GM18907 (cell line): ENCODE data around the gene POLR2J2.
"Not testable (repeated sequence)": the region's sequence is repeated elsewhere in the genome, so short reads cannot be mapped to it uniquely, and the experiment has no call there.

ENCODE experiments used
- ATAC-seq: cut with Tn5 transposase; IDR thresholded peaks from one replicate; pipeline ENCODE4 v1.9.1; 2021; ENCODE audit warnings: mild to moderate bottlenecking, moderate library complexity; ENCODE audit not compliant: unreplicated experiment

The POLR2J2 gene

DNA sequence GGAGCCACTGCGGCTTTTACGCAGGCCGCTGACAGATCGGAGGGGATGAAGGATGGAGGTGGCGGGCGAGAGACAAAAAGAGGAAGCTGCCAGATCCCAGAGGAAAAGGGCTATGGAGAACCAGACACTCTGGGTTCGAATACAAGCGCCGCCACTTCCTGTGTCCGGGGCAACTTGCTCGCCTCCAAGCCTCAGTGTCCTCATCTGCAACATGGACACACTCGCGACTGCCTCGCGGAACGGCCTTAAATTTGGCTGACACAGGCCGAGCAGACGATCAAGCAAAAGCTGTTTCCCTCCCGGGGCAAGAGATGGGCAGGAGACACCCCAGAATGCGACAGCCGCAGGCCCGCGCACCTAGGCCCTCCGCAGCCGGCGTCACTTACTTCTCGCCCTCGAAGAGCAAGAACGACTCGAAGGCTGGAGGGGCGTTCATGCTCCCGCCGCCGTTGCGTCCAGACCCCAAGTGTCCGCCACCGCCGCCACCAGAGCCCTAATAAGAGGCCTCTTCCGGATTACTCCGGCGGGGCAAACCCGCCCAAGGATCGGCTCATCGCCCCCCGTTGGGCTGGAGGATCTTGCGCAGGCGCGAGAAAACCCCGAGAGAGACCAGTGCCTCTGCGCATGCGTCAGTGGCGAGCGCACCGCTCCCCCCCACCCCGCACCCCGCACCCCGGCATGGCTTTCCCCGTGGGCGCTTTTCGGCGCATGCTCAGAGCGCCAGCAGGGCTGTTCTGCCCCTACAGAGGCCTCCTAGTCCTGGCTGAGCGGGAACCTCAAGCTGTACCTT is at the start of gene POLR2J2:
Gene POLR2J2, minus strand, starts transcription at position 498 of the 790 bp plus-strand sequence. Its CDS starts 62 bp downstream, at position 436.
- peak; percentile 80 for ATAC-seq

DNA sequence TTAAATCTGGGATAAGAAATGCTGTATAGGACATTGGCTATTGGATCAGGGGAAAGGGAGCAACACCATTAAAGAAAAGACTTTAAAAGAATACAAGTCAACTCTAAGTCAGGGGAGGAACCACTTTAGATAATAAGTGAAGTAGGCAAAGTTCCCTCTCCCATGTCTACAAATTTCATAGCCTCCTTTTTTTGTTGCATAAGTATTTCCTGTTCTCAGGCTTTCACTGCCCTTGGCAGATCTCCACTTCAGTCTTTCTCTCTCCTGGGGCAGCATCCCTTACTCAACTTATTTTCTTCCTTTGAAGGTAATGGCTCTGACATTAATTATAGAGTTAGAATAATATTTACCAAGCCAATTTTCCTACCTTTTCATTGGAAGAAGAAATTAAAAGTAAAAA is 47.0 kb upstream of the POLR2J2 start:
- not testable (repeated sequence) for ATAC-seq

DNA sequence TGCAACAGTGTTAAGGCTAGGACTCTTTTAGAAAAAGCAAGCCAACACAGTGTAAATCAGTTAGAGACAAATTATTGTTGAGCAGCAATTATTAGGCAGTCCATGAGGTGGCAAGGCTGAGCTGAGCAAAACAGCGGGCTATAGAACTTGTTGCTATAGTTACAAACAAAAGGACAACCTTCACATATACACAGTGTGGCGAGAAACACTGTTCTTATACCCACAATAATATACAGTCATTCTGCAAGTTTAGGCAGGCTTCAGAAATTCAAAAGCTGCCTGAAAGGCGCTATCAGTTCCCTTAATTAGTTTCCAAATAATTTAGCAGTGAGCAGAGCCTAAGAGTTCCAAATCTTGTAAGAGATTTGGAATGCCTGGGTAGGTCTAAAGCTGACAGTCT is 44.3 kb upstream of the POLR2J2 start:
- ATAC-seq: not testable (repeated sequence)

DNA sequence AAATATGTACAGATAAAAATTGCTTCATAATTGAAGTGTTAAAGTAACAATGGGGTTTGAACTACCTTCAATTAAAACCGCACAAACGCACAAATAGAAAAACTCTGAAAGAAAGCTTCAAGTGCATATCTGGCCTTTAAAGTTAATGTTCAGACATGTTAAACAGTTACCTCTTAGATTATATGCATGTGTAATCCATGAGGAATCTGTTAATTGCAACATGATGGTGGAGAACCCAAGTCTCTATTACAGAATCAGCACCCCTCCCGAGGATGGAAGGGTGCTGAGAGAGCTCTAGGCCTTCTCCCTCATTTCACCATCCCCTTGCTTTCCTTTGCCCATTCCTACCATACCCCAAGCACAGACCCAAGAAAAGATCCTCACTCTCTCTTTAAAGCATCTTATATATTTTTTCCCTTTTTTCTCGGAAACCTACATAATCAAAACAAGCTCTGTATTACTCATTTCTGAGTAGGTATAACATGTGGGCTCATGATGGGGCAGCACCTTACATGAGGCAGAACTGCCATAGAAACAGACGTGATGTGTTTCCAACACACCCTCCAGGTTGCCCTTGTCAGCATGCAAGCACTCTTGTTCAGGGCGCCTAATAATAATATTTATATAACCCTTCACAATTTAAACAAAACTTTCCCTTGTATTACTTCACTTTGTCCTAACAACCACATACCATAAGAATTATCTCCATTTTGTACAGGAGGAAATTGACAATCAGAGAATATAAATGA is 43.5 kb upstream of the POLR2J2 start:
- not testable (repeated sequence) for ATAC-seq

DNA sequence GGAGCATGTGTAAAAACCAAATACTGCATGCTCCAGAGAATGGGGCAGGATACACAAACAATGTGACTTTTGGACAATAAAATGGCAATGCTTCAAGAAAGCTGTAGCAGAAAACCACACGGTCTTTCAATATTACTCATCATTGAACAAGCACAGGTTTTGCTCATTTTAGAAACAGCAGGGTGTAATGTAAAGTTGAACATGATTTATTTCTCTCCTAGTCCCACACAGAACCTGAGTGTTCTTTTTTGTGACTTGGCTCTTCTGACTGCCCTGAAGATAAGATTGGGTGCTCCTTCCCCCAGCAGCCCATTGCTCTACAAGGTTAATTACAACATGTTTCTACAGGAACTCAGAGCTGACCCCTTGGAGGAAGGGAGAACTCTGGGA is 42.2 kb upstream of the POLR2J2 start:
- peak; percentile 92 for ATAC-seq

DNA sequence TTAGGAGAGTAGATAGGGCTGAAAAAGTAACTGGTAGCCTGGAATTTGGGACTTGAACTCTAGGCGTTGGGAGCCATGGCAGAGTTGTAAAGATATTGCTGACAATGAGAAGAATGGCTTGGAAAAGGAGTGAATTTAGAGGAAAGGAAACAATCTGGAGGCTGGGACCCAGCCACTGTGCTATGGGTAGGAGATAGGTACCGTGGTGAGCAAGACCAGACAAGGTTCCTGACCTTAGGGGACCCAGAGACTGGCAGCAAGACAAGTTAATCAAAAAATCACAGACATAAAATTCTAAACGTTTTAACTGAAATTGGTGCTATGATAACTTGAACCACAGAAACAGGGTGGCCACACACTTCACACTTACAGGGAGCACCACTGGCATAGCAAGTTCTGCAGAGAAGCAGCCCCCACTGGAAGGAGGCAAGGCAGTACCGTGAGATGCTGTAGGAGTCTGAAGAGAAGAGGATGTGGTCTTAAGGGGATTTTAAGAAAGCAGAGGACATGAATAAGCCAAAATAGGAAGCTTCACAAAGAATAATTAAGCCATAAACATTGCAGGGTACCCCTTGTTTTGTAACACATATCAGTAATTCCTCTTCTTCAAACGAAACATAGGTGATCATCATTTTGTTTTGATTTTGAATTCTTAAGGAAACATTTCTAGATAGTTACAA is 41.7 kb upstream of the POLR2J2 start:
- ATAC-seq: not testable (repeated sequence)

DNA sequence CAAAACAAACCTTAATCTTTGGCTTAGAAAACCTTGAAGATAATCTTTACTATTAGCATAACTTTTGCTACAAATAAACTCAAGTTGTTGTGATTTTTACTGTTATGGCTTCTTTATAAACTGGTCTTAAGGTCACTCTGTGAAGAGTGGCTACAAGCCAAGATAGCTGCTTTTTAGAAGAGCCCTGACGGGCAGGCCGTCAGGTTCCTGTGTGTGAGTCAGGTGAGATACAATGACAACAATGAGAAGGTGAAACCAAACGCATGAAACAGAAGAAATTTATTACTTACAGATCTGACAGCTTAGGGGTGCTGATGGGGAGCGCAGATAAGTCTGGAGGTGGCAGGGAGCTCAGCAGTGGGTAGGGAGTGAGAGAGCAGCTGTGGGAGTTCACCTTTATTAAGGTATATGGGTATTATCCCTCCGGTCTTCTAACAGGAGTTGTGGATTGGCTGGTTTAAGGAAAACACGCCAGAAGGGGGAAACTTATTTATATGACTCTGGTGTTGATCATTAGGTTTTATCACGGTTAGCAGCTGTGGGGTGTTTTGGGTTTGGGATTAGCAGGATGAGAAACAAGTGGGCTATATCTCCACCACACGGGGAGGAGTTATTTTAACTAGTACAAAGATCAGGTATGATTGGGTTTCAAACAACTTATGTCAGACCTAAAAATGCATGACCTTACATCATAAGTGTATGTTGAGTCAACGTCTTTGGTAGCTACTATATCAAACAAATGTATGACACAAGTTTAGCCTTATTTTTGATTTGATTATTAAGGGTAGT is 27.7 kb upstream of the POLR2J2 start:
- not testable (repeated sequence) for ATAC-seq

DNA sequence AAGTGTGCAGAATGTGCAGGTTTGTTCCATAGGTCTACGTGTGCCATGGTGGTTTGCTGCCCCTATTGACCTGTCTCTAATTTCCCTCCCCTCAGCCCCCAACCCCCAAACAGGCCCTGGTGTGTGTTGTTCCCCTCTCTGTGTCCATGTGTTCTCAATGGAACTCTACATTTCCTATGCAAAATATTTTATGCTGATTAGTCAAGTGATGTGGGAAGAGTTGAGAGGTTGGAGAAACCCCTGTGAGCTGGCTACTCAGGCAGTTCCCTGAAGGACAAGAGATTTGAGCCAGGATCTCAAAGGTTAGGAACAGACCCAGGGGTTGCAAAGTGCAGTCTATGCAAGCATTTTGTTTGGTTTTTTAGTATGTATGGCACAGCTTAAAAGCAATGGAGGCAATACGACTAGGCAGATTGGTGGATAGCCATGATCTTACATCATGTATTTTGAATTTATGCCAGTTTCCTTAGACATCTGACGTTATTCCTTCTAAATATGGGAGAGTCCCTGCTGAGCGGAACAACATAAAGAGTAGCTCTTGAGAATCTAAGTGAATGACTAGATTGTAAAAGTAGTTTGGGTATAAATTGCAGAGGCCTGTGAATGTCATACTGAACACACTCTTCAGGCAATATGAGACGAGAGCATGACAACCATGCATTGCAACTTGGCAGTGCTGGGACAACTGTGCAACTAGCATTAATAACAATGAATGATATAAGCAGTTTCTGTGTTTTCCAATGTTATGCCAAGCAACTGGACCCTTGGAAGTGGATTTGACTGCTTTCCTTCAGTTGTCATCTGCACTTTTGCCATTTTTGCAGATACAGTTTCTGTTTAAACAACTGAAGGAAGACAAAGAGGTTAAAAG is 26.4 kb upstream of the POLR2J2 start:
- not testable (repeated sequence) for ATAC-seq

DNA sequence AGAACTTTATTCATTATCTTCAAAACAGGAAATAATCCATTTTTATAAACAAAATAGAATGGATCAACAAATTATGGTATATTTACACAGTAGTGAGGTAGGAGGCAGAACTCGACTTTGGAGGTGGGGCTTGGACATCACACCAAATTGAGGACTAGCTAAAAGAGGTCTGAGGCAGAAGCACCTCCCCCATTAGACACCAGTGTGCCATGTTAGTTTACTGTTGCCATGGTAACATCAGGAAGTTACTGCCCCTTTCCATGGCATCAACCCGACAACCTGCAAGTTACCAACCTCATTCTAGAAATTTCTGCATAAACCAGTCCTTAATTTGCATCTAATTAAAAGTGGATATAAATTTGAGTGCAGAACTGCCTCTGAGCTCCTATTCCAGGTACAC is 24.5 kb upstream of the POLR2J2 start:
- not testable (repeated sequence) for ATAC-seq

DNA sequence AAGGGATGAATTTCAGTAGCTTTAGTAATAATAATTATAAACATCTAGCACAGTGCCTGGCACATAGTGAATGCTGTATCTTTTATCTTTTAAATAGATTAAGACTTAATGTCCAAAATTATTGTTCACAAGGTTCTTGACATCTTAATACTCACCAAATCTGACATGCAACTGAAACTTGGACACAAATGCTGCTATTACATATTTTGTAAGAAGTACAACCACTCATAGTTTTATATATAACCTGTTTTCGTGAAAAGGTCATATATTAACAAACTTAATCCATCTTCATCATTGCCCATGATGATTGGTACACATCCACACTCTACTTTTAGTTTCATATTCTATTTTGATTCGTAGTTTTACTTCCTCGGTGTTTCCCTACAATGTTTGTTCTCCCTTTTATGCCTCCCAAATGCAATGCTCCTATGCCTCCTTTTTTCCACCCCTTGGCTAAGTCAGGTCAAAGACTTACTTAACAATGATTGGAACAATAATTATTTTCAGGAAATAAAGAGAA is 23.6 kb upstream of the POLR2J2 start:
- peak; percentile 72 for ATAC-seq

DNA sequence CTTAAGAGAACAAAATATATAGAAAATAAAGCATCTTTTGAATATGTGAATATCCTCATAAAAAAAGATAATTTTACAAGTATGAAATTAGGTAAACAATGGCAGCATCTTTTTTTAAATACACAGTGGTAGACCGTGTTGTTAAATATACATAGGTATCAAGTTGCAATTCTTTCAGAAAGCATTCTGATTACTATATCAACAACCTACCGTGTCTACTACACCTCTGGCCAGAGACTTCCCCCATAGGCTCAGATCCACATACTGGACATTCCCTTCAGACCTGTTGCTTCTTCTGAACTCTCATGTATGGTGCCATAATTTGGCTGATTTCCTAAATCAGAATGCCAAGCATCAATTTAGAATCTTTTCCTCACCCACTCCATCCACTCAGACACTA is 22.5 kb upstream of the POLR2J2 start:
- ATAC-seq: not testable (repeated sequence)

DNA sequence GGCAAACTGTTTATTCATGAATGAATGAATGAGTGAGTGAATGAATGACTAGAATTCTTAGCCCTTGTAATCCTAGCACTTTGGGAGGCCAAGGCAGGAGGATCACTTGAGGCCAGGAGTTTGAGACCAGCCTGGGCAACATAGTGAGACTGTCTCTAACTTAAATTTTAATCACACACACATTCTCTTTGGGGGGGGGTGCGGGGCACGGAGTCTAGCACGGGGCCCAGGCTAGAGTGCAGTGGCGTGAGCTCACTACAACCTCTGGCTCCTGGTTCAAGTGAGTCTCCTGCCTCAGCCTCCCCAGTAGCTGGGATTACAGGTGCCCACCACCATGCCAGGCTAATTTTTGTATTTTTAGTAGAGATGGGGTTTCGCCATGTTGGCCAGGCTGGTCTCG is 19.1 kb upstream of the POLR2J2 start:
- ATAC-seq: not testable (repeated sequence)

DNA sequence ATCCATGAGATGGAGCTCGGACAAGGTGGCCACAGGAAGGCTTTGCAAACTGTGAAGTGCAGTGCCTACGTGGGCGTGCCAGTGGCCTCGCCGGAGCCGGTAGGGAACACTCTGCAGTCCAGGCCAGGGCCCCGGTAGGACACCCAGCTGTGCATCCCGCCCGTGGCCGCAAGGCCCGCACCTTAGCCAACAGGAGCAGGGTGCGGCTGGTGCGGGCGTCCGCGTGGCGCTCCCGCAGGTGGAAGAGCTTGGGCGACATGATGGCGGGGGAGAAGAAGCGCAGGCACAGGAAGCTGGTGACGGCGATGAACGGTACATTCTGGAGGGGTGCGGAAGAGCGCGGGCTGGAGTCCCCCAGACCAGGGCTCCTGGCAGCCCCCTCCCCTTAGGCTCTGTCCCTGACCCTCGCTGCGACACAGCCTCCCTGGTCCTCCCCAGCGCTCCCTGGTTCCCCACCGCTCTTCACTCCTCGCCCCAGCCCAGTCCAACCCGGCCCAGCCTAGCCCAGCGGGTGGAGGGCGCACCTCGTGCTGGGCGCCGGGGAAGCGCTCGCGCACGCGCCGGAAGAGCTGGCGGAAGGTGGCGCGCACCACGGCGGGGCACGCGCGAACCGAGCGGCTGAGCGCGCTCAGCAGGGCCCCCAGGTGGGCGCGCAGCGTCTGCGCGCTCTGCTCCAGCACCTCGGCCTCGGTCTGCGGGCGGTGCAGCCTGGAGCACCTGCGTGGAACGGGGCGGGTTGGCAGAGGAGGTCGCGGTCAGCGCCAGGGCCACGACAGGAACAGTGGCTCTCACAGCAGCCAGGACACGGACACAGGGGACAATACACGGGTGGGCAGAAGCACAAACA is 18.2 kb upstream of the POLR2J2 start:
- ATAC-seq: peak; percentile 59

DNA sequence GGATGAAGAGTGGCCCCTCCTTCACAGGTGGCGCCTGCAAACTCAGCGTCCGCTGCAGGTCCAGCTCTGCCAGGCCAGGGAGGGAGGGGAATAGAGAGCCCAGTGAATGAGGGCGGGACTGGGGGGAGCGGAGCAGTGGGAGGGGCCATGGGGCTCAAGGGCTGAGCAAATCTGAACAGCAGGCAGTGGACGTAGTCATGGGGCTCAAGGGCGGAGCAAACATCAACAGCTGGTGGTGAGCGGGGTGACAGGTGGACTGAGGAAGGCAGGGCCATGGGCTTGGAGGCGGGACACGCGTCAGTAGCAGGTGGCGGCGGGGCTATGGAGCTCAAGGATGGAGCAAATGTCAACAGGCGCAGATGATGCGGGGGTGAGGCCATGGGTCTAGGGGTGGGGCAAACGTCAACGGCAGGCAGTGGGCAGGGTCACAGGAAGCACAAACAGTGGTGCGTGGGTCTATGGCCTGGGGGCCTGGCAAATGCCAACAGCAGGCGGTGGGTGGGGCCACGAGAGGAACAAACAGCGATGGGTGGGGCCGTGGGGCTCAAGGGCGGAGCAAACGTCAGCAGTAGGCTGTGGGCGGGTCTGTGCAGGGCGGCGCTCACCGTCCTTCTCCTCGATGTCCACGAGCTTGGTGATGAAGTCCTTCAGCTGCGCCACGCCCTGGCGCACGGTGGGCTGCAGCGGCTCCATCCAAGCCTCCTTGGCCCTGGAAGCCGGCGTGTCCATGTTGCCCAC is 17.0 kb upstream of the POLR2J2 start:
- ATAC-seq: peak; percentile 71

DNA sequence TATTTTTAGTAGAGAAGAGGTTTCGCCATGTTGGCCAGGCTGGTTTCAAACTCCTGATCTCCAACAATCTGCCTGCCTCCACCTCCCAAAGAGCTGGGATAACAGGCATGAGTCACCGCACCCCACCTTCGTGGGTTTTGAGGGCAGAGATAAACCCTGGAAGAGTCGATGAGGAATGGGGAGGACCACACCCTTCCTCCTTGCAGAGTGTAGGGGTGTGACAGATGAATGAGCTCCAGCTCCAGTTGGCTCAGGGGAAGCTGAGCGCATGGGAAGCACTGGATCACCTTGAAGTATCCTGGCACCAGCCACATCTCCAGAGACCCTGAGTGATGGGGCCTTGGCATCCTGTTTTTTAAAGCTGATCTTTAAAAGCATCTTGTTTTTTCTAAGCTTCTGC is 11.1 kb upstream of the POLR2J2 start:
- not testable (repeated sequence) for ATAC-seq

DNA sequence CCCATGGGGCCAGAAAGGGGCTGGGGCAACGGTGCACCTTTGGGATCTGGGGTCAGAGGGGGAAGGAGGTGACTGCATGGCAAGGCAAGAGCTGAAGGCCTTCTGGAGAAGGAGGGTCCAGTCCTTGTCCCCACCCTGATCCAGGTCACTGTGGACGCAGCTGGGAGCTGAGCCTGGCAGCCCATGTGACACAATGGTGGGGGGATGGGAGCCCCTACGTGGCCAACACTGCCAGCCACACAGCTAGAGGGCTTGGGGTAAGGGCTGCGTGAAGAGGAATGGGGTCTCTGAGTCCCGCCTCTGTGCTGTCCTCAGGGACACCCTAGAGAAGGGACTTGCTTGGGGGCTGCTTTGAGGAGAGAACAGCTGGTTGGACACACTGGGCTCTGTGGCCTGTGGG is 9.3 kb upstream of the POLR2J2 start:
- ATAC-seq: not testable (repeated sequence)

DNA sequence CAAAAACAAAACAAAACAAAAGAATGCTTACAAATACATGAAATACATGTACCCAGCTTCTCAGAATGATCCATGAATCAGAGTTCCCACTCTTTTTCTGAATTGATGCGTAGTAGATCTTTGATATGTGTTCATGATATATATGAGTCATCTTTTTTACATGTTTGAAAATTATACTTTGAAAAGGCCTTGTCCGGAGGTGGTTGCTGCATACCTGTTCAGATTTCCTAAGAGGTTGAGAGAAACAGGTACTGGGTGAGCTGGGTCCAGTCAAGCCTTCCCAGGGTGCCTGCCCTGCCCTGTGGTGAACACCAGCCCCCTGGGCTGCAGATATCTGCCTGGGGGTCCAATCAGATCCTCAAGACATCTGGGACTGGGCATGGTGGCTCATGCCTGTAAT is 4.1 kb upstream of the POLR2J2 start:
- ATAC-seq: not testable (repeated sequence)
